Thoracic aorta (tissue), 2 donors: ENCODE measurements around the gene CAVIN2. TPM values are rescaled to one million over a fixed set of nuclear protein-coding genes. Genes with fewer than 3 reads are reported as not detected.

Source experiments
- ATAC-seq: fragments of 150-250 bp; one replicate; pipeline ENCODE4 v1.8.0; 2017; ENCODE audit warnings: low read depth; ENCODE audit not compliant: insufficient number of reproducible peaks, low FRiP score
- DNase-seq: peaks from one replicate; pipeline ENCODE4 v3.0.0-alpha.2; 2020; ENCODE audit warnings: low spot score
- H3K27ac ChIP-seq, 2 donors: fragments of 200-600 bp; sonication (generic); 1 replicate in 1 of 2; 2 replicates in 1 of 2; pipeline ENCODE4 v1.5.1; 2016; ENCODE audit warnings: mild to moderate bottlenecking in 2 of 2, moderate library complexity in 2 of 2
- H3K27me3 ChIP-seq: fragments of 200-600 bp; sonication (generic); replicated peaks from 2 replicates; pipeline ENCODE4 v1.6.0; 2016; ENCODE audit warnings: mild to moderate bottlenecking; ENCODE audit not compliant: insufficient read depth
- H3K36me3 ChIP-seq: fragments of 200-600 bp; sonication (generic); one replicate; pipeline ENCODE4 v1.5.1; 2016
- H3K4me1 ChIP-seq, 2 donors: fragments of 200-600 bp; sonication (generic); 1 replicate in 1 of 2; 2 replicates in 1 of 2; pipeline versions ENCODE4 v1.5.1 to v1.6.0; 2016; ENCODE audit warnings: low read depth in 2 of 2, mild to moderate bottlenecking in 1 of 2; ENCODE audit not compliant: control insufficient read depth in 1 of 2
- H3K4me3 ChIP-seq: fragments of 200-600 bp; sonication (generic); 2 replicates; pipeline ENCODE4 v1.5.1; 2016; ENCODE audit warnings: mild to moderate bottlenecking
- H3K9me3 ChIP-seq: fragments of 200-600 bp; sonication (generic); 2 replicates; pipeline ENCODE4 v1.5.1; 2016
- total RNA-seq, 2 donors: library from RNA; depleted of rRNA; stranded (reverse); fragments of >200 nt; gene quantifications; one replicate each; pipeline versions ENCODE4 v1.1.0 to v1.2.3, GENCODE V29; 2016
- TF ChIP-seq, protein P1 (sequence below): fragments of 200-600 bp; sonication (generic); IDR thresholded peaks from one replicate; pipeline ENCODE4 v1.5.1; 2019; ENCODE audit warnings: antibody characterized with exemption

Gene CAVIN2, protein sequence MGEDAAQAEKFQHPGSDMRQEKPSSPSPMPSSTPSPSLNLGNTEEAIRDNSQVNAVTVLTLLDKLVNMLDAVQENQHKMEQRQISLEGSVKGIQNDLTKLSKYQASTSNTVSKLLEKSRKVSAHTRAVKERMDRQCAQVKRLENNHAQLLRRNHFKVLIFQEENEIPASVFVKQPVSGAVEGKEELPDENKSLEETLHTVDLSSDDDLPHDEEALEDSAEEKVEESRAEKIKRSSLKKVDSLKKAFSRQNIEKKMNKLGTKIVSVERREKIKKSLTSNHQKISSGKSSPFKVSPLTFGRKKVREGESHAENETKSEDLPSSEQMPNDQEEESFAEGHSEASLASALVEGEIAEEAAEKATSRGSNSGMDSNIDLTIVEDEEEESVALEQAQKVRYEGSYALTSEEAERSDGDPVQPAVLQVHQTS
- 10 to 100 TPM; 14.9 to 15.0 TPM for total RNA-seq

DNA sequence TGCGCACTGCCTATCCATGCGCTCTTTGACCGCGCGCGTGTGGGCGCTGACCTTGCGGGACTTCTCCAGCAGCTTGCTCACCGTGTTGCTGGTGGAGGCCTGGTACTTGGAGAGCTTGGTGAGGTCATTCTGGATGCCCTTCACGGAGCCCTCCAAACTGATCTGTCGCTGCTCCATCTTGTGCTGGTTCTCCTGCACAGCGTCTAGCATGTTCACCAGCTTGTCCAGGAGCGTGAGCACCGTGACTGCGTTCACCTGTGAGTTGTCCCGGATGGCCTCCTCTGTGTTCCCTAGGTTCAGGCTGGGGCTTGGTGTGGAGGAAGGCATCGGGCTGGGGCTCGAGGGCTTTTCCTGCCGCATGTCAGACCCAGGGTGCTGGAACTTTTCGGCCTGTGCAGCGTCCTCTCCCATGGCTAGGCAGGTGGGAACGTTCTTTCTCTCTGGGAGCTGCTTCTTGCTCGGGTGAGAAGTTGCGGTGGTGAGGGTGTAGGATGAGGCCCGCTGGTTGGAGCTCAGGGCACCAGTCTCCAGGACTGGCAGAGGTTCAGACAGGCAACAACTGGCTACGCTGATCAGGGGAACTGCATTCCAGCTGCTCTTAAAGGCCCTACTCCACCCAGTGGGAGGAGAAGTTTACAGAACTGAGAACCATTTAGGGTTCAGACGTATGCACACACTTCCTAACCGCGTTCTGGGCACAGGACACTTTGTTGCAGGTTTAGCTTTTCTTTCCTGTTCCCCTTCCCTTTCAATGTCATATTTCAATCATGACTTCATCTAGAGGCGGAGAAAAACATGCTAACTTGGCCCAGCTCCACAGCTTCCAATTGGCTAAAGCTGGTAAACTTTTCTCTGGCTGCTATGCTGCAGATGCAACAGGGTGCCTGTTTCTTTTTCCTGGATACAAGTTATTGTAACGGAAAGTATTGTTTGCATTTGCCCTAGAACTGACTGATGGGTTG is at the start of gene CAVIN2:
Gene CAVIN2 (minus strand): TSS at position 574 of the 962 bp plus-strand sequence. CDS start 163 bp downstream, at position 411.
- DNase-seq (no peak), ATAC-seq (peak; percentile 50)
- Histone ChIP-seq H3K36me3 (no peaks in the 10 kb centered on the region), H3K9me3 (no peaks in the 10 kb centered on the region), H3K27ac (peak within 1 kb of the TSS; percentile 14 to 47), H3K27me3 (no peaks in the 10 kb centered on the region), H3K4me1 (peaks cover 9 to 32% of the 10 kb centered on the region in 2 donors), H3K4me3 (peak within 1 kb of the TSS; percentile 64)
- TF ChIP-seq, protein P1, sequence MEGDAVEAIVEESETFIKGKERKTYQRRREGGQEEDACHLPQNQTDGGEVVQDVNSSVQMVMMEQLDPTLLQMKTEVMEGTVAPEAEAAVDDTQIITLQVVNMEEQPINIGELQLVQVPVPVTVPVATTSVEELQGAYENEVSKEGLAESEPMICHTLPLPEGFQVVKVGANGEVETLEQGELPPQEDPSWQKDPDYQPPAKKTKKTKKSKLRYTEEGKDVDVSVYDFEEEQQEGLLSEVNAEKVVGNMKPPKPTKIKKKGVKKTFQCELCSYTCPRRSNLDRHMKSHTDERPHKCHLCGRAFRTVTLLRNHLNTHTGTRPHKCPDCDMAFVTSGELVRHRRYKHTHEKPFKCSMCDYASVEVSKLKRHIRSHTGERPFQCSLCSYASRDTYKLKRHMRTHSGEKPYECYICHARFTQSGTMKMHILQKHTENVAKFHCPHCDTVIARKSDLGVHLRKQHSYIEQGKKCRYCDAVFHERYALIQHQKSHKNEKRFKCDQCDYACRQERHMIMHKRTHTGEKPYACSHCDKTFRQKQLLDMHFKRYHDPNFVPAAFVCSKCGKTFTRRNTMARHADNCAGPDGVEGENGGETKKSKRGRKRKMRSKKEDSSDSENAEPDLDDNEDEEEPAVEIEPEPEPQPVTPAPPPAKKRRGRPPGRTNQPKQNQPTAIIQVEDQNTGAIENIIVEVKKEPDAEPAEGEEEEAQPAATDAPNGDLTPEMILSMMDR: no peak

DNA sequence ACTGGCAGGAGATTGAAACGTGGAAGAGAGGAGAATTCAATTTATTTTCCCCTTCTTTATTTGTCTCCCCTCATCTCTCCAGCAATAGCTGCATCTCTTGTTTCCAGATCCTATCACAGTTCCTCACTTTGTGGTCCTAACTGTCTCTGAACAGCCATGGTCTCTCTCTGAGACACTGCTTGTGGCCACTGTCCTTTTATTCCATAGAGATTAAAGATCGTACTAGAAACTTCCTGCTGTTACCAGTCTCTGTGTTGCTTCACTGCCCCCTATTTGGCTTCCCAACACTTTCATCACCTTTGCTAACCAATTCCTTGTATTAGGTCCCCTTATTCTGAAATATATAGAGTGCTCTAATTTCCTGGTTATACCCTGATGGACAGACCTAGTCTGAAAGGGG is 48.9 kb upstream of the CAVIN2 start:
- H3K9me3 ChIP-seq: no peaks in the 10 kb centered on the region
- DNase-seq: no peak
- H3K27me3 ChIP-seq: no peaks in the 10 kb centered on the region
- peaks cover 7 to 8% of the 10 kb centered on the region in 2 donors for H3K4me1 ChIP-seq
- no peak for ATAC-seq
- no peak overlapping the region for H3K27ac ChIP-seq
- no peaks in the 10 kb centered on the region for H3K36me3 ChIP-seq
- TF ChIP-seq, protein P1: no peak
- no peak overlapping the region for H3K4me3 ChIP-seq

DNA sequence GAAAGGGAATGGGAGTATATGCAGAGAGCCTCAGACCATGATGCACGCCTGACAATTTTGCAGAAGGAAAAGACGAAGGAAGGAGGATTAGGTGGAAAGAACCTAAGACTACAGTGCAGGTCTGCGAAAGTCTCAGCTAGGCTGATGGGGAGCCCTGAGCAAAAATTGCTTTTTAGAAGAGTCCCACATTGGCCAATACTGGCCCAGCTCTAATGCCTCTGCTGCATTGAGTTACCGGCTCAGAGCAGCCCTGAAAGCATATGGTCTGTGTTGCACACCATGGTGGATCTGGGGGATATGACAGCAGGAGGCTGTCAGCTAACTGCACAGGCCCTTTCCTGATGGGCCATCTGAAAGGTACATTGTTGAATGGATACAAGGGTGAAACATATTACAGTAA is 48.3 kb upstream of the CAVIN2 start:
- TF ChIP-seq, protein P1: no peak
- ATAC-seq: no peak
- Histone ChIP-seq H3K9me3 (no peaks in the 10 kb centered on the region), H3K36me3 (no peaks in the 10 kb centered on the region), H3K27ac (no peak overlapping the region), H3K4me3 (no peak overlapping the region), H3K27me3 (no peaks in the 10 kb centered on the region), H3K4me1 (peaks cover 7 to 8% of the 10 kb centered on the region in 2 donors)
- DNase-seq: no peak

DNA sequence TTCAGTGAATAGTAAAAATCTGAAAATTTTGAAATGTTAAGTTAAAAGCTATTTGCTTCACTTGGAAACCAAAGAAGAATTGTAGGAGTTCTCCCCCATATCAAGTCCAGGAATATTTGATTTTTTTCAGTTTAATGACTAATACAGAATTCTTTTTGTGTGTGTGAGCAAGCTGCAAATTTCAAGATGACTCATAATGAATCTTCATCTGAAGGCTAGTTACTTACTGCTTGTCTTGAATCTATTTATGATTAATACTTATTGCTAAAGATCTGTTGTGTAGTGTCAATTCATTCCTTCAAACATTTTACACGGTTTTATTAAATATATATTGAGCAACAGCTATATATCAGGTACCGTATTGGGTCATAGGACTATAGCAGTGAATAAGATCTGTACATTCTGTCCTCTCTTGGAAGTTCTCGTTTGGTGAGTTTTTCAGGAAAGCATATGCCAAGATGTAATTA is 47.8 kb upstream of the CAVIN2 start:
- no peak for DNase-seq
- Histone ChIP-seq H3K4me3 (no peak overlapping the region), H3K4me1 (peaks cover 3 to 7% of the 10 kb centered on the region in 2 donors), H3K9me3 (no peaks in the 10 kb centered on the region), H3K27ac (no peak overlapping the region), H3K36me3 (no peaks in the 10 kb centered on the region), H3K27me3 (no peaks in the 10 kb centered on the region)
- TF ChIP-seq, protein P1: no peak
- ATAC-seq: no peak

DNA sequence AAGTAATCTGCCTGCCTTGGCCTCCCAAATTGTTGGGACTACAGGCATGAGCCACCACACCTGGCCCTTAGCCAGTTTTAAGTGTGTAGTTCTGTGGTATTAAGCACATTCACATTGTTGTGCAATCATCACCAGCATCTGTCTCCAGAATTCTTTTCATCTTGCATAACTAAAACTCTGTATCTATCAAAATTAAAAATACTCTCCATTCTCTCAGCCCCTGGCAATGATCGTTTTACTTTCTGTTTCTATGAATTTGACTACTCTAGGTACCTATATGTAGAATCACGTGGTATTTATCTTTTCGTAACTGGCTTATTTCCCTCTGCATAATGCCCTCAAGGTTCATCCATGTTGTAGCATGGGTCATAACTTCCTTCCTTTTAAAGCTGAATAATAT is 45.5 kb upstream of the CAVIN2 start:
- no peak for DNase-seq
- Histone ChIP-seq H3K27me3 (no peaks in the 10 kb centered on the region), H3K27ac (no peak overlapping the region), H3K36me3 (no peaks in the 10 kb centered on the region), H3K4me1 (no peaks in the 10 kb centered on the region), H3K9me3 (no peaks in the 10 kb centered on the region), H3K4me3 (no peak overlapping the region)
- no peak for ATAC-seq
- TF ChIP-seq, protein P1: no peak
